Measurements from ENCODE around the gene SKI. TPM values are rescaled to one million over a fixed set of nuclear protein-coding genes. Genes with fewer than 3 reads are reported as not detected.

SKI gene
- total and polyA plus RNA-seq, 9 of the 15 experiments (the other 6 are each of a cell fraction or from before 2014, with no cell fraction given), result 0.10 to 60.5 (median 4.6) TPM

DNA sequence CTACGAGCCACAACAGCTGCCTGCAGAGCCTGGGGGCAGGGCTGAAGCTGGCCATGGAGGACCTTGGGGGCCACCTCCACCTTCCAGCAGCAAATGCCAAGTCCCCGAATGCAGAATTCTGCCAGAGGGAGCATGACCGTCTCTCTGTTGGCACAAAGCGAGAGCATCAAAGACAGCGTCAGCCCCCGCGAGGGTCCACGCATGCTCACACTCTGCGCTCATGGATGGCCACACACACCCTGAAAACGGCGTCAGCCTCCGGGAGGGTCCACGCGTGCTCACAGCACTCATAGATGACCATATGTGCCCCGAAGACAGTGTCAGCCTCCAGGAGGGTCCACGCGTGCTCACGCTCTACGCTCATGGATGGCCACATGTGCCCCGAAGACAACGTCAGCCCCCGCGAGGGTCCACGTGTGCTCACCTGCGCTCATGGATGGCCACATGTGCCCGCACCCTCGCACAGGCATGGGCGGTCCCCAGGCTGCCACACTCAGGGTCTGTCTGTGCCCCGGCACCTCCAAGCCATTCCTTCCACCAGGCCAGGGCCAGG is 116.7 kb downstream of the SKI start (continued):
- TF ChIP-seq, protein P1, sequence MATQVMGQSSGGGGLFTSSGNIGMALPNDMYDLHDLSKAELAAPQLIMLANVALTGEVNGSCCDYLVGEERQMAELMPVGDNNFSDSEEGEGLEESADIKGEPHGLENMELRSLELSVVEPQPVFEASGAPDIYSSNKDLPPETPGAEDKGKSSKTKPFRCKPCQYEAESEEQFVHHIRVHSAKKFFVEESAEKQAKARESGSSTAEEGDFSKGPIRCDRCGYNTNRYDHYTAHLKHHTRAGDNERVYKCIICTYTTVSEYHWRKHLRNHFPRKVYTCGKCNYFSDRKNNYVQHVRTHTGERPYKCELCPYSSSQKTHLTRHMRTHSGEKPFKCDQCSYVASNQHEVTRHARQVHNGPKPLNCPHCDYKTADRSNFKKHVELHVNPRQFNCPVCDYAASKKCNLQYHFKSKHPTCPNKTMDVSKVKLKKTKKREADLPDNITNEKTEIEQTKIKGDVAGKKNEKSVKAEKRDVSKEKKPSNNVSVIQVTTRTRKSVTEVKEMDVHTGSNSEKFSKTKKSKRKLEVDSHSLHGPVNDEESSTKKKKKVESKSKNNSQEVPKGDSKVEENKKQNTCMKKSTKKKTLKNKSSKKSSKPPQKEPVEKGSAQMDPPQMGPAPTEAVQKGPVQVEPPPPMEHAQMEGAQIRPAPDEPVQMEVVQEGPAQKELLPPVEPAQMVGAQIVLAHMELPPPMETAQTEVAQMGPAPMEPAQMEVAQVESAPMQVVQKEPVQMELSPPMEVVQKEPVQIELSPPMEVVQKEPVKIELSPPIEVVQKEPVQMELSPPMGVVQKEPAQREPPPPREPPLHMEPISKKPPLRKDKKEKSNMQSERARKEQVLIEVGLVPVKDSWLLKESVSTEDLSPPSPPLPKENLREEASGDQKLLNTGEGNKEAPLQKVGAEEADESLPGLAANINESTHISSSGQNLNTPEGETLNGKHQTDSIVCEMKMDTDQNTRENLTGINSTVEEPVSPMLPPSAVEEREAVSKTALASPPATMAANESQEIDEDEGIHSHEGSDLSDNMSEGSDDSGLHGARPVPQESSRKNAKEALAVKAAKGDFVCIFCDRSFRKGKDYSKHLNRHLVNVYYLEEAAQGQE (IDR thresholded peaks at IDR 0.05; ENCODE audit: borderline replicate concordance), result no peak
- TF ChIP-seq, protein P1 (CRISPR knock-in tag; IDR thresholded peaks at IDR 0.05; ENCODE audit: low read depth), result no peak
- TF ChIP-seq RBM22 (IDR thresholded peaks at IDR 0.05; ENCODE audit: low read depth, low read length, poor library complexity, severe bottlenecking) (no peak), MTA3 (IDR thresholded peaks at IDR 0.05; ENCODE audit: borderline replicate concordance) (no peak)

All from K562 (cell line).